ENCODE data around the gene PI4K2A. TPM values are rescaled to one million over a fixed set of nuclear protein-coding genes. Genes with fewer than 3 reads are reported as not detected.

The PI4K2A gene
- total and polyA plus RNA-seq, 7 donors: 8.1 to 19.3 (median 13.3) TPM

Other genes with a start within 250 kb of the PI4K2A start
- gene RRP12, start 239.3 kb upstream of the PI4K2A start, total RNA-seq: 10 to 100 TPM in 2 of 4 donors, 1 to 10 TPM in 2; 5.9 to 17.4 (median 9.8) TPM
- 10 to 100 TPM in 1 of 3 donors, 1 to 10 TPM in 2; 3.2 to 18.8 (median 7.8) TPM for gene RRP12, start 239.3 kb upstream of the PI4K2A start, polyA plus RNA-seq
- gene PGAM1, start 214.5 kb upstream of the PI4K2A start, total RNA-seq: 100 to 1,000 TPM; 188 to 306 (median 224) TPM
- 100 to 1,000 TPM; 195 to 363 (median 303) TPM for gene PGAM1, start 214.5 kb upstream of the PI4K2A start, polyA plus RNA-seq
- 10 to 100 TPM; 29.1 to 40.0 (median 38.7) TPM for gene EXOSC1, start 194.7 kb upstream of the PI4K2A start, total RNA-seq
- 10 to 100 TPM; 35.4 to 42.6 (median 36.8) TPM for gene EXOSC1, start 194.7 kb upstream of the PI4K2A start, polyA plus RNA-seq
- gene ZDHHC16, start 194.5 kb upstream of the PI4K2A start, total RNA-seq: 10 to 100 TPM; 15.7 to 36.3 (median 24.0) TPM
- gene ZDHHC16, start 194.5 kb upstream of the PI4K2A start, polyA plus RNA-seq: 10 to 100 TPM; 16.8 to 35.1 (median 21.5) TPM
- 10 to 100 TPM; 37.9 to 79.8 (median 57.9) TPM for gene MMS19, start 142.2 kb upstream of the PI4K2A start, total RNA-seq
- gene MMS19, start 142.2 kb upstream of the PI4K2A start, polyA plus RNA-seq: 10 to 100 TPM; 29.4 to 48.9 (median 34.2) TPM
- 1 to 10 TPM; 4.3 to 7.9 (median 7.4) TPM for gene UBTD1, start 141.7 kb upstream of the PI4K2A start, total RNA-seq
- gene UBTD1, start 141.7 kb upstream of the PI4K2A start, polyA plus RNA-seq: 1 to 10 TPM; 2.3 to 5.9 (median 5.4) TPM
- gene ANKRD2, start 67.9 kb upstream of the PI4K2A start, total RNA-seq: under 1 TPM in 1 of 4 donors, not detected in 3; 0.49 TPM
- gene ANKRD2, start 67.9 kb upstream of the PI4K2A start, polyA plus RNA-seq: 1 to 10 TPM in 1 of 3 donors, under 1 TPM in 1, not detected in 1; 0.31 to 1.2 TPM
- under 1 TPM in 1 of 4 donors, not detected in 3; 0.71 TPM for gene HOGA1, start 56.3 kb upstream of the PI4K2A start, total RNA-seq
- 1 to 10 TPM in 1 of 3 donors, under 1 TPM in 1, not detected in 1; 0.26 to 1.2 TPM for gene HOGA1, start 56.3 kb upstream of the PI4K2A start, polyA plus RNA-seq
- not detected for gene C10orf62, start 51.0 kb upstream of the PI4K2A start, total RNA-seq
- not detected for gene C10orf62, start 51.0 kb upstream of the PI4K2A start, polyA plus RNA-seq
- 10 to 100 TPM in 1 of 4 donors, 1 to 10 TPM in 2, under 1 TPM in 1; 0.83 to 23.4 (median 5.4) TPM for gene MORN4, start 7.2 kb upstream of the PI4K2A start, total RNA-seq
- 1 to 10 TPM; 1.2 to 2.5 (median 2.5) TPM for gene MORN4, start 7.2 kb upstream of the PI4K2A start, polyA plus RNA-seq
- gene AVPI1, start 46.6 kb downstream of the PI4K2A start, total RNA-seq: 10 to 100 TPM; 10.5 to 16.1 (median 12.2) TPM
- gene AVPI1, start 46.6 kb downstream of the PI4K2A start, polyA plus RNA-seq: 10 to 100 TPM; 22.6 to 58.3 (median 31.8) TPM
- gene MARVELD1, start 73.1 kb downstream of the PI4K2A start, total RNA-seq: 10 to 100 TPM; 17.3 to 40.7 (median 22.0) TPM
- 10 to 100 TPM; 16.2 to 22.2 (median 16.7) TPM for gene MARVELD1, start 73.1 kb downstream of the PI4K2A start, polyA plus RNA-seq
- gene ZFYVE27, start 96.5 kb downstream of the PI4K2A start, total RNA-seq: 10 to 100 TPM in 3 of 4 donors, 1 to 10 TPM in 1; 8.9 to 15.9 (median 12.4) TPM
- 10 to 100 TPM in 1 of 3 donors, 1 to 10 TPM in 2; 7.2 to 42.2 (median 7.9) TPM for gene ZFYVE27, start 96.5 kb downstream of the PI4K2A start, polyA plus RNA-seq
- 10 to 100 TPM in 3 of 4 donors, 1 to 10 TPM in 1; 9.9 to 24.6 (median 21.4) TPM for gene SFRP5, start 131.3 kb downstream of the PI4K2A start, total RNA-seq
- gene SFRP5, start 131.3 kb downstream of the PI4K2A start, polyA plus RNA-seq: 1 to 10 TPM in 1 of 3 donors, under 1 TPM in 2; 0.46 to 5.0 (median 0.60) TPM
- under 1 TPM; 0.16 to 0.71 (median 0.41) TPM for gene GOLGA7B, start 209.2 kb downstream of the PI4K2A start, total RNA-seq
- 1 to 10 TPM; 1.0 to 1.4 (median 1.2) TPM for gene GOLGA7B, start 209.2 kb downstream of the PI4K2A start, polyA plus RNA-seq